HEK293T (cell line): ENCODE measurements around the gene NEURL1.

Experiments
- ARNT ChIP-seq: fragments of 450-650 bp; IDR thresholded peaks from 2 replicates; pipeline ENCODE4 v1.6.1; 2017; ENCODE audit warnings: mild to moderate bottlenecking
- BHLHE40 ChIP-seq: fragments of 450-650 bp; IDR thresholded peaks from 2 replicates; pipeline ENCODE4 v1.6.1; 2016; ENCODE audit warnings: mild to moderate bottlenecking, moderate library complexity, borderline replicate concordance
- HDGF ChIP-seq: fragments of 450-650 bp; IDR thresholded peaks from 2 replicates; pipeline ENCODE4 v1.6.1; 2017; ENCODE audit warnings: antibody characterized with exemption, borderline replicate concordance
- LEF1 ChIP-seq: fragments of 450-650 bp; IDR thresholded peaks from 2 replicates; pipeline ENCODE4 v1.6.1; 2017; ENCODE audit warnings: mild to moderate bottlenecking, borderline replicate concordance
- NFRKB ChIP-seq: fragments of 450-650 bp; IDR thresholded peaks from 2 replicates; pipeline ENCODE4 v1.6.1; 2016; ENCODE audit warnings: mild to moderate bottlenecking, moderate library complexity
- SP1 ChIP-seq: fragments of 450-650 bp; IDR thresholded peaks from 2 replicates; pipeline ENCODE4 v1.6.1; 2017
- SUZ12 ChIP-seq: fragments of 450-650 bp; IDR thresholded peaks from 2 replicates; pipeline ENCODE4 v1.6.1; 2016; ENCODE audit warnings: mild to moderate bottlenecking

GRCh38 chr10:103490986-103491314 lies 2.6 kb upstream of the NEURL1 start:
- TF ChIP-seq LEF1 (no peak), SUZ12 (no peak), BHLHE40 (no peak), NFRKB (no peak), HDGF (no peak), SP1 (no peak), ARNT (no peak)
